Measurements from ENCODE around the gene DIPK1B.

Gene DIPK1B

DNA sequence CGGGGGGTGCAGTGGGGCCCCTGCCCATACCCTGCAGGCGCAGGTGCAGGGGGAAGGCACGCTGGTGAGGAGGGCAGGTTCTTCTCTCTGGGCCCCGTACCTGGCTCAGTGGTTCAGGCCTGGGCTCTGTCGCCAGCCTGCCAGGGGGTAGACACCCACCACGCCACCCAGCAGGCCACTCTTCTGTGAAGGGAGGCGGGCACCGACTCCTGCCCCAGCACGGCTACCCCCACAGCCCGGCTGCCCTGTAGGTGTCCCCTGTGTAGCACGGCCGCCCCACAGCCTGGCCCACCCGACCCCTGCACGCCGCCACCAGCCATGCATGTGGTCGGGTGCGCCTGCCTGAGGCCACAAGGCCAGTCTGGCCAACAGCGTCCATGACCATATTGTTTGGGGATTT is 34.2 kb downstream of the DIPK1B start:
- H3K4me3 ChIP-seq (ENCODE audit: low read depth, low read length) = no peak overlapping the region
- no peak for DNase-seq (ENCODE audit: low read depth)
- TF ChIP-seq MYC (IDR thresholded peaks at IDR 0.05; ENCODE audit: low read depth, low read length) = no peak
- TF ChIP-seq, protein P1, sequence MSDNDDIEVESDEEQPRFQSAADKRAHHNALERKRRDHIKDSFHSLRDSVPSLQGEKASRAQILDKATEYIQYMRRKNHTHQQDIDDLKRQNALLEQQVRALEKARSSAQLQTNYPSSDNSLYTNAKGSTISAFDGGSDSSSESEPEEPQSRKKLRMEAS (IDR thresholded peaks at IDR 0.05; ENCODE audit: low read depth, low read length) = no peak

DNA sequence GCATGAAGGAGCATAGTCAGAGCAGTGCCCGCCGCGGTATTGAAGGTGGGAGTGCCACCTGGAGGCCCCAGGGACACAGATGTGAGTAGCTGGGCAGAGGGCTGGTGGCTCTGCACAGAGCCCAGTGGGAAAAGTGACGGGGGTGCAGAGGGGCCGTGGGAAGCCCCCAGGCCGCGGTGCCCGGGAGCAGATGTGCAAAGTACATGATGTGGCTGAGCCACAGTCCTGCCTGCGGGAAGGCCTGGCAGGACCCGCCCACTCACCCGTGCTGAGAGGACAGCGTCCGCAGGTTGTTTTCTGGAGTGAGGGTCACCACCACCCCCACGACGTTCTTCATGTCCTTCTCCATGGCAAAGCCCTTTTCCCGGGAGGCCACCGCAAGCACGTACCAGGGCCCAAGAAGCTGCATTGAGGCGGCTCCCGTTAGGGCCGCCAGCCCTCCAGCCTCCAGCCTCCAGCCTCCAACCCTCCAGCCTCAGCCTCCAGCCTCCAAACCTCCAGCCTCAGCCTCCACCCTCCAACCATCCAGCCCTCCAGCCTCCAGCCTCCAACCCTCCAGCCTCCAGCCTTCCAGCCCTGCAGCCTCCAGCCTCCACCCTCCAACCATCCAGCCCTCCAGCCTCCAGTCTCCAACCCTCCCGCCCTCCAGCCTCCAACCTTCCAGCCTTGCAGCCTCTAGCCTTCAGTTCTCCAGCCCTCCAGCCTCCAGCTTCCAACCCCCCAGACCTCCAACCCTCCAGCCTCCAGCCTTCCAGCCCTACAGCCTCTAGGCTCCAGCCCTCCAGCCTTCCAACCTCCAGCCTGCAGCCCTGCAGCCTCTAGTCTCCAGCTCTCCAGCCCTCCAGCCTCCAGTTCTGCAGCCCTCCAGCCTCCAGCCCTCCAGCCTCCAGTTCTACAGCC is 35.0 kb downstream of the DIPK1B start:
- no peak for DNase-seq (ENCODE audit: low read depth)
- H3K4me3 ChIP-seq (ENCODE audit: low read depth, low read length) = no peak overlapping the region
- TF ChIP-seq, protein P2, sequence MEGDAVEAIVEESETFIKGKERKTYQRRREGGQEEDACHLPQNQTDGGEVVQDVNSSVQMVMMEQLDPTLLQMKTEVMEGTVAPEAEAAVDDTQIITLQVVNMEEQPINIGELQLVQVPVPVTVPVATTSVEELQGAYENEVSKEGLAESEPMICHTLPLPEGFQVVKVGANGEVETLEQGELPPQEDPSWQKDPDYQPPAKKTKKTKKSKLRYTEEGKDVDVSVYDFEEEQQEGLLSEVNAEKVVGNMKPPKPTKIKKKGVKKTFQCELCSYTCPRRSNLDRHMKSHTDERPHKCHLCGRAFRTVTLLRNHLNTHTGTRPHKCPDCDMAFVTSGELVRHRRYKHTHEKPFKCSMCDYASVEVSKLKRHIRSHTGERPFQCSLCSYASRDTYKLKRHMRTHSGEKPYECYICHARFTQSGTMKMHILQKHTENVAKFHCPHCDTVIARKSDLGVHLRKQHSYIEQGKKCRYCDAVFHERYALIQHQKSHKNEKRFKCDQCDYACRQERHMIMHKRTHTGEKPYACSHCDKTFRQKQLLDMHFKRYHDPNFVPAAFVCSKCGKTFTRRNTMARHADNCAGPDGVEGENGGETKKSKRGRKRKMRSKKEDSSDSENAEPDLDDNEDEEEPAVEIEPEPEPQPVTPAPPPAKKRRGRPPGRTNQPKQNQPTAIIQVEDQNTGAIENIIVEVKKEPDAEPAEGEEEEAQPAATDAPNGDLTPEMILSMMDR (IDR thresholded peaks at IDR 0.05; ENCODE audit: low read depth, low read length) = no peak
- no peak for TF ChIP-seq MYC (IDR thresholded peaks at IDR 0.05; ENCODE audit: low read depth, low read length)
- TF ChIP-seq, protein P1 (IDR thresholded peaks at IDR 0.05; ENCODE audit: low read depth, low read length) = no peak
- no peak for TF ChIP-seq POLR2A (IDR thresholded peaks at IDR 0.05; ENCODE audit: extremely low read depth, insufficient read length)

DNA sequence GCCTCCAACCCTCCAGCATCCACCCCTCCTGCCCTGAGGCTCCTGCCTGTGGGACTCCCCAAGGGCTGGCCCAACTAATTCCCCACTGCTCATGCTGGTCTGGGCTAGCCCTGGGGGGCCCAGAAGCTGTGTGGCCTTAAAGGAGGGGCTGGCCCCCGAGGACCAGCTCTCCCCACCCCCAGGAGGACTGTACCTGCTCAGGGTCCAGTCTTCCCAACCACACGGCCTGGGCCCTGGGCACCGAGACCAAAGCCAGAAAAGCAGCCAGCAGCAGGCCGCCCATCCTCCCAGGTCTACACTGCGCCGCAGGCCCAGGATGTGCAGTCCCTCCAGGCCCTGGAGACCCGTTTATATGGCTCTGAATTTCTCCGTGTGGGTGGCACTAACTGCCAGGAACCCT is 35.8 kb downstream of the DIPK1B start, which contains the start of gene LCN6:
Gene LCN6 (minus strand): TSS at position 325 of the 400 bp plus-strand sequence. CDS start 42 bp downstream, at position 283.
- no peak within 1 kb of the TSS for H3K4me3 ChIP-seq (ENCODE audit: low read depth, low read length)
- no peak for TF ChIP-seq MYC (IDR thresholded peaks at IDR 0.05; ENCODE audit: low read depth, low read length)
- TF ChIP-seq, protein P1 (IDR thresholded peaks at IDR 0.05; ENCODE audit: low read depth, low read length) = no peak
- TF ChIP-seq POLR2A (IDR thresholded peaks at IDR 0.05; ENCODE audit: extremely low read depth, insufficient read length) = no peak
- TF ChIP-seq, protein P2 (IDR thresholded peaks at IDR 0.05; ENCODE audit: low read depth, low read length) = no peak
- peak; percentile 48 for DNase-seq (ENCODE audit: low read depth)

DNA sequence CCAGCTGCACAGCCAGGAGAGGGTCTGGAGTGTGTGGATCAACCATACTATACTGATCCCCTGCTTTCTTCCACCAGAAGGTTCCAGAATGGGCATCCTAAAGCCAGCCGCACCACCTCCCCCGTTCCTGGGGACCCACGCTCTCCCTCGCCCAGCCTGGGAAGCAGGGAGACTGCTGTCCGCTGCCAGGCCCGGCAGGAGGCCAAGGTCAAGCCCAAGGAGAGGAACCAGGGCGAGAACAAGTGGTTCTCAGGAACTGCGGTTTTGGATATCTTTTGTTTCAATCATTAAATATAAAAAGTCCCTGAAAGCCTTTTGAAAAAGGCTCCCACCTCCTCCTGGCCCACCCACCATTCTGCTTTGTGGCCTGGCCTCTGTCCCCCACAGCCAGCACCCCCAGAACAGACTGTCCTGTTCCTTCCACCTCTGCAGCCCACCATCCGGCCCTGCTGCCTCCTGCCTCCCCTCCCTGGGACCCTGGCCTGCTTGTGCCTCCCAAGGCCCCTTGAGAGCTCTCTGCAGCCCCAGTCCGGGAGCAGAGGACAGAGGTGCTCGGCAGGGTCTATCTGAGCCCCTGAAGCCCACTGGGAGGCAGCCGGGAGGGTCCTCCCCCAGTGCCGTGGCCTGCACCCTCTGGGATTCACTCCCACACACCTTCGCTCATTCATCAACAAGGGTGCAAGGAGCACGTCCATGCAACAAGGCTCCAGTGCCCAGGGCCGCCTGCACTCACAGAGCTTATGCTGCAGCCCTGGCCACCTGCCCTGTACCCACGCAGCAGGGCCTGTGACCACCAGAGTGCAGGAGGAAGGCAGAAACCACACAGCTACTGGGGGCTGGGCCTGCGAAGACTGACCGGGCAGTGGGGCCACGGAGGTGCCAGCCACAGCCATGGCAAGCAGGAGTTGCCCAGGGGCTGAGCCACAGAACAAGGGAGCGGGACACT is 36.6 kb downstream of the DIPK1B start:
- DNase-seq (ENCODE audit: low read depth) = peak; percentile 62
- TF ChIP-seq, protein P1 (IDR thresholded peaks at IDR 0.05; ENCODE audit: low read depth, low read length) = no peak
- peak; percentile 41; the same call in 1 of the 2 replicates for TF ChIP-seq MYC (IDR thresholded peaks at IDR 0.05; ENCODE audit: low read depth, low read length)
- TF ChIP-seq, protein P2 (IDR thresholded peaks at IDR 0.05; ENCODE audit: low read depth, low read length) = no peak
- no peak for TF ChIP-seq POLR2A (IDR thresholded peaks at IDR 0.05; ENCODE audit: extremely low read depth, insufficient read length)
- no peak overlapping the region for H3K4me3 ChIP-seq (ENCODE audit: low read depth, low read length)

DNA sequence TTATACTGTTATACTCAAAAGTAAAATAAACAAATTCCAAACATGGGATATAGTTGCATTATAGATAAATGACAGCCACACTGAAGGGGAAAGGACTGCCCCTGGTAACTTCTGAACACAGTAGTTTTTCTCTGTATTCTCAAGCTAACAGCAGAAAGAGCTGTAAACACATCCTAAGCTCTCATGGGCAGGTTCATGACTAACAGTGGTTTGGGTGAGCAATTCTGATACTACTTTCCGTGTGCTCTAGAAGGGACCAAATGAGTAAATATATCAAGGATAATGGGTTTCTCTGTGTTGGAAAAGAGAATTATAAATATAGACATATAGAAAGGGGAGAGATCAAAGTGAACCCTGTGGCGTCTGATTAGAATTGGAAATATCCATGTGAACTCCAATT is 38.2 kb downstream of the DIPK1B start:
- no peak for TF ChIP-seq MYC (IDR thresholded peaks at IDR 0.05; ENCODE audit: low read depth, low read length)
- TF ChIP-seq, protein P1 (IDR thresholded peaks at IDR 0.05; ENCODE audit: low read depth, low read length) = no peak
- TF ChIP-seq, protein P2 (IDR thresholded peaks at IDR 0.05; ENCODE audit: low read depth, low read length) = no peak
- no peak for TF ChIP-seq POLR2A (IDR thresholded peaks at IDR 0.05; ENCODE audit: extremely low read depth, insufficient read length)
- no peak overlapping the region for H3K4me3 ChIP-seq (ENCODE audit: low read depth, low read length)
- no peak for DNase-seq (ENCODE audit: low read depth)

Measured in NB4 (cell line).